Measurements from ENCODE around the gene TLK1. TPM values are rescaled to one million over a fixed set of nuclear protein-coding genes. Genes with fewer than 3 reads are reported as not detected.
"Not testable (repeated sequence)": the region's sequence is repeated elsewhere in the genome, so short reads cannot be mapped to it uniquely, and the experiment has no call there.

TLK1 gene
- total and polyA plus RNA-seq, 10 of the 15 experiments (the other 5 are each of a cell fraction or from before 2014, with no cell fraction given), result 25.1 to 126 (median 57.3) TPM

GRCh38 chr2:171162522-171163197 is 2.0 kb upstream of the TLK1 start:
- Histone ChIP-seq H3K4me1 (ENCODE audit: control insufficient read depth, insufficient read depth, low read length) (peaks cover 19% of the 10 kb centered on the region), H3K27ac (ENCODE audit: control insufficient read depth, insufficient read depth) (peak overlapping the region; percentile 89; the same call in 1 of the 2 replicates), H3K79me2 (ENCODE audit: control insufficient read depth, insufficient read depth, low read length) (peaks cover 44% of the 10 kb centered on the region), H3K4me2 (ENCODE audit: control insufficient read depth, insufficient read depth) (peak overlapping the region; percentile 11)
- ChIA-PET CTCF (interaction anchor here (0.8 to 11.1 kb wide), 5 partner anchors 17 to 254 kb away, joined by 3 to 92 read pairs (median 4); no protein-coding TSS in a partner anchor), RAD21 (ENCODE audit: unreplicated experiment) (interaction anchor here (0.6 to 3.1 kb wide), 13 partner anchors 8 to 270 kb away, joined by 3 to 21 read pairs (median 5); no protein-coding TSS in a partner anchor), POLR2A (interaction anchor here (0.7 to 11.0 kb wide), 4 partner anchors 15 to 160 kb away, joined by 3 to 143 read pairs (median 4); no protein-coding TSS in a partner anchor), SMC1A (ENCODE audit: uncharacterized antibody, unreplicated experiment) (interaction anchor here (0.6 to 14.6 kb wide), 18 partner anchors 8 to 254 kb away, joined by 3 to 236 read pairs (median 3); no protein-coding TSS in a partner anchor)
- in situ Hi-C loops (cut with MboI), result loop anchor here (5.0 kb wide), 1 partner anchor 155 kb away; no protein-coding TSS in a partner anchor
- 98% methylated on average over 9 of the region's 9 CpGs for WGBS (ENCODE audit: insufficient coverage, insufficient replicate concordance, low lambda C conversion rate, missing lambda C conversion rate)
- H4K20me1 ChIP-seq (ENCODE audit: control insufficient read depth, insufficient read depth); H3K4me3 ChIP-seq; H3K9me3 ChIP-seq (replicated peaks; ENCODE audit: control insufficient read depth, insufficient read depth, low read length); FAIRE-seq; ATAC-seq; intact Hi-C loops (cut with micrococcal nuclease; ENCODE audit: unreplicated experiment); H3K9ac ChIP-seq (ENCODE audit: control insufficient read depth, insufficient read depth, low read length); DNase-seq (ENCODE audit: low read depth, low spot score); H3K27me3 ChIP-seq (replicated peaks in 1 of 2; ENCODE audit: control insufficient read depth in 2 of 2, insufficient read depth in 2 of 2, low read length in 1 of 2); H3K36me3 ChIP-seq (ENCODE audit: control insufficient read depth in 2 of 2, insufficient read depth in 2 of 2, low read length in 1 of 2); H2AFZ ChIP-seq (ENCODE audit: control insufficient read depth, low read depth, low read length); BruUV-seq (replicated peaks): not testable (repeated sequence)
- 0 out of 2 replicates have a peak, but pooled peaks have one; percentile 4 for TF ChIP-seq HDGF (IDR thresholded peaks at IDR 0.05)

- no peaks in the 10 kb centered on the region for H3K36me3 ChIP-seq (ENCODE audit: control insufficient read depth in 2 of 2, insufficient read depth in 2 of 2, low read length in 1 of 2)
- FAIRE-seq, result peak; percentile 56
- peak; percentile 43 for ATAC-seq
- WGBS (ENCODE audit: insufficient coverage, insufficient replicate concordance, low lambda C conversion rate, missing lambda C conversion rate), result 1% methylated on average over 28 of the region's 65 CpGs
- intact Hi-C loops (cut with micrococcal nuclease; ENCODE audit: unreplicated experiment) (loop anchor here (1.0 kb wide), 1 partner anchor 158 kb away; no protein-coding TSS in a partner anchor), in situ Hi-C loops (cut with MboI) (loop anchor here (5.0 kb wide), 1 partner anchor 156 kb away; no protein-coding TSS in a partner anchor)
- peak overlapping the region; percentile 41 for H2AFZ ChIP-seq (ENCODE audit: control insufficient read depth, low read depth, low read length)
- no peaks in the 10 kb centered on the region for H3K27me3 ChIP-seq (replicated peaks in 1 of 2; ENCODE audit: control insufficient read depth in 2 of 2, insufficient read depth in 2 of 2, low read length in 1 of 2)
- TSS peak; percentile 97 for BruUV-seq (replicated peaks)
- no peaks in the 10 kb centered on the region for H3K9me3 ChIP-seq (replicated peaks; ENCODE audit: control insufficient read depth, insufficient read depth, low read length)
- H3K4me2 ChIP-seq (ENCODE audit: control insufficient read depth, insufficient read depth), result peak overlapping the region; percentile 91
- H3K79me2 ChIP-seq (ENCODE audit: control insufficient read depth, insufficient read depth, low read length), result peaks cover 59% of the 10 kb centered on the region
- POLR2A ChIA-PET, result interaction anchor here (0.9 to 11.0 kb wide), 5 partner anchors 155 to 270 kb away, joined by 3 to 143 read pairs (median 4); no protein-coding TSS in a partner anchor
- peak; percentile 54 for DNase-seq (ENCODE audit: low read depth, low spot score)
- peak overlapping the region; percentile 93 for H3K9ac ChIP-seq (ENCODE audit: control insufficient read depth, insufficient read depth, low read length)
- CTCF ChIA-PET, result interaction anchor here (0.6 to 11.1 kb wide), 7 partner anchors 47 to 287 kb away, joined by 3 to 92 read pairs (median 3); partner anchors contain the start of gene GORASP2
- H3K4me1 ChIP-seq (ENCODE audit: control insufficient read depth, insufficient read depth, low read length), result peaks cover 19% of the 10 kb centered on the region
- SMC1A ChIA-PET (ENCODE audit: uncharacterized antibody, unreplicated experiment), result interaction anchor here (0.6 to 14.6 kb wide), 15 partner anchors 17 to 275 kb away, joined by 3 to 236 read pairs (median 3); no protein-coding TSS in a partner anchor
- H4K20me1 ChIP-seq (ENCODE audit: control insufficient read depth, insufficient read depth), result peaks cover 7% of the 10 kb centered on the region; the same call in 1 of the 2 replicates
- peak overlapping the region; percentile 91 for H3K4me3 ChIP-seq
- peak overlapping the region; percentile 96 for H3K27ac ChIP-seq (ENCODE audit: control insufficient read depth, insufficient read depth)
- RAD21 ChIA-PET (ENCODE audit: unreplicated experiment), result interaction anchor here (0.6 to 10.2 kb wide), 13 partner anchors 13 to 260 kb away, joined by 3 to 102 read pairs (median 4); no protein-coding TSS in a partner anchor
- TF ChIP-seq ZNF207 (IDR thresholded peaks at IDR 0.05; ENCODE audit: borderline replicate concordance), result no peak
- no peak for TF ChIP-seq CEBPB (IDR thresholded peaks at IDR 0.05; ENCODE audit: borderline replicate concordance in 1 of 2, low read depth in 2 of 2, low read length in 2 of 2)
- no peak for TF ChIP-seq TARDBP (IDR thresholded peaks at IDR 0.05; ENCODE audit: borderline replicate concordance)
- peak in 1 of 2 experiments; percentile 81; a peak in 2 of 4 replicates for TF ChIP-seq BHLHE40 (IDR thresholded peaks at IDR 0.05; ENCODE audit: borderline replicate concordance in 1 of 2, low read depth in 2 of 2, low read length in 1 of 2)
- TF ChIP-seq SREBF2 (IDR thresholded peaks at IDR 0.05; ENCODE audit: low read length), result no peak
- TF ChIP-seq MTA3 (IDR thresholded peaks at IDR 0.05; ENCODE audit: borderline replicate concordance, low read length), result no peak
- no peak for TF ChIP-seq HDAC6 (IDR thresholded peaks at IDR 0.05; ENCODE audit: unreplicated experiment)
- peak; percentile 35; the same call in 1 of the 2 replicates for TF ChIP-seq PAX5 (IDR thresholded peaks at IDR 0.05; ENCODE audit: borderline replicate concordance, low read depth, low read length)
Observed at GRCh38 chr2:171160956-171161740, 455 bp upstream of the TLK1 start.
